ENCODE results near the gene INCENP.

Gene INCENP

GRCh38 chr11:62124186-62125113 lies 639 bp downstream of the INCENP start:
- no peak for DNase-seq

GRCh38 chr11:62125316-62125715 lies 1.5 kb downstream of the INCENP start:
- no peak for DNase-seq

- no peak for DNase-seq
Observed at GRCh38 chr11:62125881-62126280, 2.1 kb downstream of the INCENP start.

- no peak for DNase-seq
Observed at GRCh38 chr11:62127426-62127825, 3.6 kb downstream of the INCENP start.

- DNase-seq: no peak
Observed at GRCh38 chr11:62127941-62128770, 4.3 kb downstream of the INCENP start.

GRCh38 chr11:62128835-62129234 lies 5.0 kb downstream of the INCENP start:
- DNase-seq: no peak

- no peak for DNase-seq
Observed at GRCh38 chr11:62129590-62130282, 5.9 kb downstream of the INCENP start.

- DNase-seq: no peak
Observed at GRCh38 chr11:62130283-62131169, 6.7 kb downstream of the INCENP start.

- DNase-seq: no peak
Observed at GRCh38 chr11:62131170-62131464, 7.3 kb downstream of the INCENP start.

- DNase-seq: no peak
Observed at GRCh38 chr11:62132191-62132590, 8.4 kb downstream of the INCENP start.

- DNase-seq: no peak
Observed at GRCh38 chr11:62132689-62133293, 9.0 kb downstream of the INCENP start.

- DNase-seq: no peak
Observed at GRCh38 chr11:62133328-62134065, 9.7 kb downstream of the INCENP start.

- DNase-seq: no peak
Observed at GRCh38 chr11:62137276-62137861, 13.6 kb downstream of the INCENP start.

- DNase-seq: no peak
Observed at GRCh38 chr11:62137881-62138629, 14.2 kb downstream of the INCENP start.

- no peak for DNase-seq
Observed at GRCh38 chr11:62138630-62139425, 15.0 kb downstream of the INCENP start.

GRCh38 chr11:62139526-62140303 lies 15.9 kb downstream of the INCENP start:
- no peak for DNase-seq

GRCh38 chr11:62140304-62141110 lies 16.7 kb downstream of the INCENP start:
- no peak for DNase-seq
